H9 (cell line): Measurements from ENCODE around the gene UGT1A3. TPM values are rescaled to one million over a fixed set of nuclear protein-coding genes. Genes with fewer than 3 reads are reported as not detected.
"Not testable (repeated sequence)": the region's sequence is repeated elsewhere in the genome, so short reads cannot be mapped to it uniquely, and the experiment has no call there.

ENCODE experiments used
- DNase-seq: peaks from one replicate; pipeline ENCODE4 v3.0.0-alpha.2; 2017
- H2AFZ ChIP-seq: one replicate; pipeline ENCODE4 v1.6.1; 2013; ENCODE audit warnings: mild to moderate bottlenecking, low read length, control low read depth, moderate library complexity
- H2AK5ac ChIP-seq: 2 replicates; pipeline ENCODE4 v1.6.1; 2013; ENCODE audit warnings: low read length, control low read depth, mixed read lengths; ENCODE audit not compliant: insufficient read length
- H2BK120ac ChIP-seq: one replicate; pipeline ENCODE4 v1.6.1; 2013; ENCODE audit warnings: low read depth, mild to moderate bottlenecking, low read length, control low read depth, inconsistent platforms; ENCODE audit not compliant: poor library complexity, severe bottlenecking
- H2BK12ac ChIP-seq: 2 replicates; pipeline ENCODE4 v1.6.1; 2013; ENCODE audit warnings: low read length, control low read depth, mixed read lengths, low read depth; ENCODE audit not compliant: insufficient read length
- H2BK15ac ChIP-seq: 2 replicates; pipeline ENCODE4 v1.6.1; 2013; ENCODE audit warnings: low read depth, low read length, control low read depth
- H2BK20ac ChIP-seq: one replicate; pipeline ENCODE4 v1.6.1; 2013; ENCODE audit warnings: low read depth, mild to moderate bottlenecking, low read length, control low read depth, inconsistent platforms; ENCODE audit not compliant: poor library complexity, severe bottlenecking
- H2BK5ac ChIP-seq: 2 replicates; pipeline ENCODE4 v1.6.1; 2013; ENCODE audit warnings: low read length, control low read depth, mixed read lengths; ENCODE audit not compliant: insufficient read length
- H3K14ac ChIP-seq: 2 replicates; pipeline ENCODE4 v1.6.1; 2013; ENCODE audit warnings: low read length, control low read depth; ENCODE audit not compliant: insufficient read depth
- H3K18ac ChIP-seq: 2 replicates; pipeline ENCODE4 v1.6.1; 2013; ENCODE audit warnings: low read depth, mild to moderate bottlenecking, mixed read lengths, low read length, control low read depth; ENCODE audit not compliant: insufficient read length
- H3K23ac ChIP-seq: 2 replicates; pipeline ENCODE4 v1.6.1; 2013; ENCODE audit warnings: low read length, control low read depth, mixed read lengths, low read depth; ENCODE audit not compliant: insufficient read length
- H3K23me2 ChIP-seq: 2 replicates; pipeline ENCODE4 v1.6.1; 2013; ENCODE audit warnings: low read depth, mild to moderate bottlenecking, mixed read lengths, low read length, control low read depth; ENCODE audit not compliant: insufficient read length, poor library complexity, severe bottlenecking
- H3K27ac ChIP-seq: 2 replicates; pipeline ENCODE4 v1.5.1; 2013; ENCODE audit warnings: low read length, control low read depth, mixed read lengths, low read depth; ENCODE audit not compliant: insufficient read length
- H3K27me3 ChIP-seq: 2 replicates; pipeline ENCODE4 v1.6.1; 2013; ENCODE audit warnings: low read length, control low read depth, inconsistent platforms; ENCODE audit not compliant: insufficient read depth
- H3K4ac ChIP-seq: 2 replicates; pipeline ENCODE4 v1.6.1; 2013; ENCODE audit warnings: low read depth, mild to moderate bottlenecking, control low read depth, inconsistent platforms, low read length, moderate library complexity
- H3K4me1 ChIP-seq: 2 replicates; pipeline ENCODE4 v1.6.1; 2013; ENCODE audit warnings: low read length, control low read depth, inconsistent platforms; ENCODE audit not compliant: insufficient read depth
- H3K4me2 ChIP-seq: 2 replicates; pipeline ENCODE4 v1.6.1; 2013; ENCODE audit warnings: low read length, control low read depth, mixed read lengths; ENCODE audit not compliant: insufficient read length, insufficient read depth
- H3K56ac ChIP-seq: 2 replicates; pipeline ENCODE4 v1.6.1; 2013; ENCODE audit warnings: low read depth, mild to moderate bottlenecking, mixed read lengths, low read length, control low read depth; ENCODE audit not compliant: insufficient read length
- H3K79me1 ChIP-seq: 2 replicates; pipeline ENCODE4 v1.6.1; 2013; ENCODE audit warnings: low read depth, mild to moderate bottlenecking, moderate library complexity, low read length, control low read depth, inconsistent platforms; ENCODE audit not compliant: insufficient read depth, poor library complexity, severe bottlenecking
- H3K79me2 ChIP-seq: 2 replicates; pipeline ENCODE4 v1.6.1; 2013; ENCODE audit warnings: low read length, control low read depth, inconsistent platforms; ENCODE audit not compliant: insufficient read depth
- H3K9ac ChIP-seq: 2 replicates; pipeline ENCODE4 v1.6.1; 2013; ENCODE audit warnings: low read length, control low read depth, mixed read lengths; ENCODE audit not compliant: insufficient read length; ENCODE audit errors: extremely low read depth
- H3K9me3 ChIP-seq: one replicate; pipeline ENCODE4 v1.6.1; 2013; ENCODE audit warnings: low read depth, low read length, inconsistent platforms; ENCODE audit not compliant: control insufficient read depth
- H3T11ph ChIP-seq: one replicate; pipeline ENCODE4 v1.6.1; 2013; ENCODE audit warnings: mild to moderate bottlenecking, low read length, control low read depth, inconsistent platforms
- H4K20me1 ChIP-seq: one replicate; pipeline ENCODE4 v1.6.1; 2013; ENCODE audit not compliant: control insufficient read depth, insufficient read length, insufficient read depth
- H4K5ac ChIP-seq: 2 replicates; pipeline ENCODE4 v1.6.1; 2013; ENCODE audit warnings: low read depth, mild to moderate bottlenecking, mixed read lengths, low read length, control low read depth; ENCODE audit not compliant: insufficient read length
- H4K8ac ChIP-seq: replicated peaks from 2 replicates; pipeline ENCODE4 v1.6.1; 2013; ENCODE audit warnings: low read length, control low read depth, mixed read lengths, low read depth; ENCODE audit not compliant: insufficient read length
- H4K91ac ChIP-seq: 2 replicates; pipeline ENCODE4 v1.6.1; 2013; ENCODE audit warnings: low read depth, mild to moderate bottlenecking, moderate library complexity, mixed read lengths, low read length, control low read depth; ENCODE audit not compliant: insufficient read length
- H3K27ac Mint-ChIP-seq, 3 experiments: 2 replicates in 2 of 3; 3 replicates in 1 of 3; pipeline ENCODE4 v1.8.0; 2020 to 2021; ENCODE audit warnings: mixed read lengths in 3 of 3, mild to moderate bottlenecking in 1 of 3, moderate library complexity in 1 of 3
- H3K27me3 Mint-ChIP-seq: 2 replicates; pipeline ENCODE4 v1.8.0; 2021; ENCODE audit warnings: low read depth, mild to moderate bottlenecking, moderate library complexity, mixed read lengths
- H3K36me3 Mint-ChIP-seq, 3 experiments: 2 replicates in 2 of 3; 3 replicates in 1 of 3; pipeline ENCODE4 v1.8.0; 2020 to 2021; ENCODE audit warnings: low read depth in 3 of 3, mixed read lengths in 3 of 3; ENCODE audit not compliant: insufficient read depth in 1 of 3
- H3K4me1 Mint-ChIP-seq, 2 experiments: 2 replicates each; pipeline ENCODE4 v1.8.0; 2020; ENCODE audit warnings: mixed read lengths in 2 of 2
- H3K4me3 Mint-ChIP-seq, 2 experiments: 2 replicates in 1 of 2; 3 replicates in 1 of 2; pipeline ENCODE4 v1.8.0; 2020 to 2021; ENCODE audit warnings: mild to moderate bottlenecking in 2 of 2, mixed read lengths in 2 of 2, moderate library complexity in 1 of 2
- H3K9me3 Mint-ChIP-seq, 2 experiments: 2 replicates in 1 of 2; 3 replicates in 1 of 2; pipeline ENCODE4 v1.8.0; 2020; ENCODE audit warnings: mild to moderate bottlenecking in 2 of 2, mixed read lengths in 2 of 2, moderate library complexity in 1 of 2
- CTCF ChIP-seq: fragments of 200-600 bp; sonication (generic); conservative IDR thresholded peaks from 3 replicates; pipeline ENCODE4 v1.8.0; 2021; ENCODE audit warnings: antibody characterized with exemption, mild to moderate bottlenecking
- WGBS: extraction: QIAGEN DNeasy Blood & Tissue Kit; methylation state at CpG from one replicate; pipeline ENCODE4 v1.1.7; 2013; ENCODE audit warnings: missing lambda C conversion rate, low lambda C conversion rate, mixed read lengths; ENCODE audit not compliant: insufficient read length; ENCODE audit errors: extremely low coverage; 5-methylcytosine and 5-hydroxymethylcytosine counted together
- total RNA-seq: library from RNA; stranded (reverse); gene quantifications from 2 replicates; pipeline ENCODE4 v1.2.1, GENCODE V29; 2021

UGT1A3 gene
- total RNA-seq, 1 experiment from 2014 or later, result not detected

- Histone ChIP-seq H2BK12ac (no peak overlapping the region), H3K23me2 (no peaks in the 10 kb centered on the region), H3K79me1 (no peaks in the 10 kb centered on the region), H3T11ph (no peak overlapping the region), H4K8ac (no peak overlapping the region), H2BK20ac (no peak overlapping the region), H2AFZ (no peak overlapping the region), H4K20me1 (no peaks in the 10 kb centered on the region), H3K56ac (no peak overlapping the region), H4K5ac (no peak overlapping the region), H2BK15ac (no peak overlapping the region), H3K14ac (no peak overlapping the region), H3K9ac (no peak overlapping the region), H2AK5ac (no peak overlapping the region), H2BK5ac (no peak overlapping the region), H3K4me2 (no peak overlapping the region), H3K9me3 (no peaks in the 10 kb centered on the region), H3K79me2 (no peaks in the 10 kb centered on the region), H3K27me3 (no peaks in the 10 kb centered on the region), H3K27ac (no peak overlapping the region), H3K18ac (no peak overlapping the region), H3K23ac (no peak overlapping the region), H4K91ac (no peak overlapping the region), H3K4ac (no peak overlapping the region), H2BK120ac (no peak overlapping the region), H3K4me1 (no peaks in the 10 kb centered on the region)
- peaks cover 14% of the 10 kb centered on the region for H3K27me3 Mint-ChIP-seq
- H3K36me3 Mint-ChIP-seq, result peaks cover 8 to 19% (median 9%) of the 10 kb centered on the region in 3 experiments; a peak in 5 of 7 replicates
- H3K9me3 Mint-ChIP-seq, result peaks cover 38 to 46% of the 10 kb centered on the region in 2 experiments
- no peak for TF ChIP-seq CTCF
- H3K4me1 Mint-ChIP-seq, result no peaks in the 10 kb centered on the region
- no peak overlapping the region for H3K4me3 Mint-ChIP-seq
- no CpG with 5 or more reads among the region's 6 CpGs for WGBS
- no peak for DNase-seq
- no peak overlapping the region for H3K27ac Mint-ChIP-seq
These were observed 18.4 kb downstream of the UGT1A3 start for GRCh38 chr2:233747283-233747544.

GRCh38 chr2:233750689-233751088 lies 21.8 kb downstream of the UGT1A3 start:
- not testable (repeated sequence) for H2BK5ac ChIP-seq, H3K4me3 Mint-ChIP-seq, H2BK15ac ChIP-seq, H3K4me1 Mint-ChIP-seq, H3K79me2 ChIP-seq, H3K27me3 ChIP-seq, H2AK5ac ChIP-seq, H3K23ac ChIP-seq, H4K5ac ChIP-seq, H4K91ac ChIP-seq, H3K4me1 ChIP-seq, H3K18ac ChIP-seq, DNase-seq, H4K8ac ChIP-seq, H3K27ac ChIP-seq, H3K79me1 ChIP-seq, H2BK12ac ChIP-seq, H3K27ac Mint-ChIP-seq, H3K9me3 ChIP-seq, H4K20me1 ChIP-seq, H3T11ph ChIP-seq, H3K4me2 ChIP-seq, H2BK20ac ChIP-seq, H3K9ac ChIP-seq, H3K23me2 ChIP-seq, H3K14ac ChIP-seq, H3K4ac ChIP-seq, H2AFZ ChIP-seq, H2BK120ac ChIP-seq, H3K56ac ChIP-seq
- WGBS, result no CpG with 5 or more reads among the region's 2 CpGs
- Mint-ChIP-seq H3K27me3 (peaks cover 22% of the 10 kb centered on the region), H3K9me3 (peaks cover 44 to 49% of the 10 kb centered on the region in 2 experiments), H3K36me3 (peaks cover 8 to 19% (median 9%) of the 10 kb centered on the region in 3 experiments; a peak in 6 of 7 replicates)
